Loucy (cell line): ENCODE data around the gene LRRK1.

Source experiments
- H2AFZ ChIP-seq: fragments of 200-600 bp; sonication (generic); 2 replicates; pipeline ENCODE4 v1.6.0; 2016; ENCODE audit warnings: antibody characterized with exemption, mild to moderate bottlenecking, low read length, moderate library complexity
- H3F3A ChIP-seq: fragments of 200-600 bp; 2 replicates; pipeline ENCODE4 v1.6.0; 2016; ENCODE audit warnings: antibody characterized with exemption, low read depth, mild to moderate bottlenecking
- H3K27me3 ChIP-seq: fragments of 200-600 bp; sonication (generic); 2 replicates; pipeline ENCODE4 v1.6.1; 2014; ENCODE audit warnings: low read length, mild to moderate bottlenecking; ENCODE audit not compliant: insufficient read depth, poor library complexity, severe bottlenecking
- H3K36me3 ChIP-seq: fragments of 200-600 bp; sonication (generic); 2 replicates; pipeline ENCODE4 v1.6.1; 2016; ENCODE audit warnings: low read length; ENCODE audit not compliant: insufficient read depth
- H3K4me1 ChIP-seq: fragments of 200-600 bp; sonication (generic); 2 replicates; pipeline ENCODE4 v1.5.1; 2014; ENCODE audit warnings: low read length, mild to moderate bottlenecking; ENCODE audit not compliant: insufficient read depth, poor library complexity, severe bottlenecking
- H3K4me2 ChIP-seq: fragments of 200-600 bp; sonication (generic); 2 replicates; pipeline ENCODE4 v1.6.0; 2014; ENCODE audit warnings: antibody characterized with exemption, low read length, low read depth, mild to moderate bottlenecking; ENCODE audit not compliant: poor library complexity, severe bottlenecking
- H3K4me3 ChIP-seq: fragments of 200-600 bp; sonication (generic); 2 replicates; pipeline ENCODE4 v1.5.1; 2014; ENCODE audit warnings: low read length, mild to moderate bottlenecking, mixed read lengths; ENCODE audit not compliant: poor library complexity, severe bottlenecking
- H3K79me2 ChIP-seq: fragments of 200-600 bp; sonication (generic); 2 replicates; pipeline ENCODE4 v1.6.1; 2014; ENCODE audit warnings: low read length; ENCODE audit not compliant: insufficient read depth
- H3K9ac ChIP-seq: fragments of 200-600 bp; sonication (generic); 2 replicates; pipeline ENCODE4 v1.6.0; 2014; ENCODE audit warnings: mild to moderate bottlenecking, low read depth, low read length, moderate library complexity; ENCODE audit not compliant: poor library complexity, severe bottlenecking
- H3K9me2 ChIP-seq: fragments of 200-600 bp; sonication (generic); replicated peaks from 2 replicates; pipeline ENCODE4 v1.6.1; 2016; ENCODE audit warnings: low read depth, low read length, mixed read lengths
- H3K9me3 ChIP-seq: fragments of 200-600 bp; sonication (generic); 2 replicates; pipeline ENCODE4 v1.6.1; 2014; ENCODE audit warnings: mild to moderate bottlenecking, antibody characterized with exemption, low read length, low read depth; ENCODE audit not compliant: insufficient read depth
- H4K20me1 ChIP-seq: fragments of 200-600 bp; sonication (generic); 2 replicates; pipeline ENCODE4 v1.6.0; 2014; ENCODE audit warnings: antibody characterized with exemption, low read length, mild to moderate bottlenecking; ENCODE audit not compliant: insufficient read depth, poor library complexity, severe bottlenecking
- CTCF ChIP-seq: fragments of 200-600 bp; sonication (generic); conservative IDR thresholded peaks from 2 replicates; pipeline ENCODE4 v1.5.1; 2014; ENCODE audit warnings: mild to moderate bottlenecking, antibody characterized with exemption, low read length
- EZH2phosphoT487 ChIP-seq: fragments of 200-600 bp; IDR thresholded peaks from 2 replicates; pipeline ENCODE4 v1.6.1; 2018; ENCODE audit warnings: antibody characterized with exemption, mild to moderate bottlenecking, moderate library complexity, borderline replicate concordance

Gene LRRK1

GRCh38 chr15:101069654-101069973, 150.5 kb downstream of the LRRK1 start:
- Histone ChIP-seq H3K9me3 (no peaks in the 10 kb centered on the region), H3K27me3 (no peaks in the 10 kb centered on the region), H2AFZ (no peak overlapping the region), H4K20me1 (no peaks in the 10 kb centered on the region), H3K4me2 (no peak overlapping the region), H3K79me2 (no peaks in the 10 kb centered on the region), H3K4me1 (peaks cover 27% of the 10 kb centered on the region), H3K9me2 (no peaks in the 10 kb centered on the region), H3F3A (no peaks in the 10 kb centered on the region), H3K9ac (peak overlapping the region; percentile 53), H3K4me3 (no peak overlapping the region), H3K36me3 (no peaks in the 10 kb centered on the region)
- TF ChIP-seq CTCF (no peak), EZH2phosphoT487 (no peak)

- Histone ChIP-seq H3K9me3 (no peaks in the 10 kb centered on the region), H3K9me2 (no peaks in the 10 kb centered on the region), H3K4me1 (peaks cover 27% of the 10 kb centered on the region), H3K4me3 (no peak overlapping the region), H2AFZ (no peak overlapping the region), H3K9ac (peak overlapping the region; percentile 53), H4K20me1 (no peaks in the 10 kb centered on the region), H3F3A (no peaks in the 10 kb centered on the region), H3K27me3 (no peaks in the 10 kb centered on the region), H3K79me2 (no peaks in the 10 kb centered on the region), H3K36me3 (no peaks in the 10 kb centered on the region), H3K4me2 (peak overlapping the region; percentile 40)
- TF ChIP-seq EZH2phosphoT487, result no peak
- TF ChIP-seq CTCF, result no peak
Measured at GRCh38 chr15:101070024-101070423, 150.9 kb downstream of the LRRK1 start.

GRCh38 chr15:101070502-101071273, 151.5 kb downstream of the LRRK1 start:
- Histone ChIP-seq H4K20me1 (no peaks in the 10 kb centered on the region), H3K36me3 (no peaks in the 10 kb centered on the region), H3K9me2 (no peaks in the 10 kb centered on the region), H3K9ac (peak overlapping the region; percentile 53), H3K4me3 (peak overlapping the region; percentile 6), H2AFZ (peak overlapping the region; percentile 37), H3K4me1 (peaks cover 27% of the 10 kb centered on the region), H3K27me3 (no peaks in the 10 kb centered on the region), H3F3A (no peaks in the 10 kb centered on the region), H3K9me3 (no peaks in the 10 kb centered on the region), H3K4me2 (peak overlapping the region; percentile 40), H3K79me2 (no peaks in the 10 kb centered on the region)
- TF ChIP-seq CTCF (no peak), EZH2phosphoT487 (no peak)
